HCT116 (cell line): ENCODE measurements around the gene PIP5KL1. TPM values are rescaled to one million over a fixed set of nuclear protein-coding genes. Genes with fewer than 3 reads are reported as not detected.

Experiments used
- ATAC-seq: fragments of 200-7000 bp; cut with Tn5 transposase; 2 replicates; pipeline ENCODE4 v1.9.1; 2020; ENCODE audit warnings: mild to moderate bottlenecking, moderate library complexity
- BruUV-seq: library from RNA; stranded (reverse); fragments of 400-500 nt; replicated peaks from 2 replicates; lab custom pipeline; 2021; lab: Mats Ljungman, UMichigan
- CTCF ChIA-PET: fragments of 300-600 bp; sonication (Branson Sonifier 250); formaldehyde crosslinking; loops from one replicate; lab custom pipeline; 2021; ENCODE audit warnings: antibody characterized with exemption; lab: Charles Lee
- POLR2A ChIA-PET: fragments of 300-600, 350-600 bp; sonication (Branson Sonifier 250); formaldehyde crosslinking; loops from one replicate; lab custom pipeline; 2021; ENCODE audit warnings: antibody characterized with exemption; lab: Charles Lee
- RAD21 ChIA-PET, 2 experiments: fragments of 300-600 bp; sonication (Branson Sonifier 250); formaldehyde crosslinking; loops; one replicate each; lab custom pipeline; 2023; ENCODE audit warnings: low total read pairs in 2 of 2; ENCODE audit not compliant: uncharacterized antibody in 2 of 2, unreplicated experiment in 2 of 2, low non-redundant PET in 1 of 2; lab: Charles Lee
- DNase-seq: peaks from one replicate; pipeline ENCODE4 v3.0.0-alpha.2; 2010; ENCODE audit warnings: low read depth, low spot score
- H2AFZ ChIP-seq: fragments of 200-600 bp; shearing (Covaris generic), sonication (generic); 2 replicates; pipeline ENCODE4 v1.6.1; 2017; ENCODE audit warnings: low read depth, mixed run types, mixed read lengths, antibody characterized with exemption, low read length; ENCODE audit not compliant: poor library complexity, severe bottlenecking
- H3K27ac ChIP-seq: 2 replicates; pipeline ENCODE4 v1.5.1; 2012; ENCODE audit warnings: low read depth, low read length
- H3K27me3 ChIP-seq: fragments of 200-600 bp; sonication (generic); 2 replicates; pipeline ENCODE4 v1.6.1; 2016; ENCODE audit warnings: mixed run types, low read length, mixed read lengths; ENCODE audit not compliant: insufficient read depth
- H3K36me3 ChIP-seq, 2 experiments: fragments of 200-500 bp in 1 of 2; fragments of 200-600 bp in 1 of 2; sonication (Bioruptor generic) in 1 of 2; sonication (generic) in 1 of 2; 2 replicates each; pipeline versions ENCODE4 v1.5.1 to v1.6.1; 2014 to 2016; ENCODE audit warnings: low read length in 2 of 2, inconsistent platforms in 1 of 2, mixed read lengths in 1 of 2, mixed run types in 1 of 2; ENCODE audit not compliant: insufficient read depth in 2 of 2, control insufficient read depth in 1 of 2
- H3K4me1 ChIP-seq, 2 experiments: fragments of 200-600 bp in 1 of 2; sonication (generic) in 1 of 2; 2 replicates each; pipeline versions ENCODE4 v1.5.1 to v1.6.1; 2012 to 2017; ENCODE audit warnings: low read length in 2 of 2, inconsistent platforms in 1 of 2, mild to moderate bottlenecking in 1 of 2, mixed read lengths in 1 of 2, mixed run types in 1 of 2, moderate library complexity in 1 of 2; ENCODE audit not compliant: insufficient read depth in 2 of 2, control insufficient read depth in 1 of 2
- H3K4me2 ChIP-seq: fragments of 200-600 bp; sonication (generic); 2 replicates; pipeline ENCODE4 v1.6.1; 2017; ENCODE audit warnings: mixed run types, low read length, mixed read lengths
- H3K4me3 ChIP-seq, 2 experiments: fragments of 200-600 bp in 1 of 2; sonication (generic) in 1 of 2; replicated peaks in 1 of 2; 2 replicates each; pipeline ENCODE4 v1.5.1; 2011 to 2016; ENCODE audit warnings: low read length in 2 of 2, control low read depth in 1 of 2, low read depth in 1 of 2, mild to moderate bottlenecking in 1 of 2, mixed read lengths in 1 of 2, mixed run types in 1 of 2
- H3K79me2 ChIP-seq: fragments of 200-600 bp; sonication (generic); 2 replicates; pipeline ENCODE4 v1.6.1; 2017; ENCODE audit warnings: mild to moderate bottlenecking, mixed run types, low read length, moderate library complexity, mixed read lengths; ENCODE audit not compliant: insufficient read depth
- H3K9ac ChIP-seq: fragments of 200-600 bp; sonication (generic); 2 replicates; pipeline ENCODE4 v1.6.1; 2016; ENCODE audit warnings: low read length, mixed read lengths
- H3K9me2 ChIP-seq: fragments of 200-600 bp; sonication (generic), shearing (Covaris generic); 2 replicates; pipeline ENCODE4 v1.6.1; 2017; ENCODE audit warnings: mixed run types, mild to moderate bottlenecking, moderate library complexity; ENCODE audit not compliant: insufficient read depth
- H3K9me3 ChIP-seq, 2 experiments: fragments of 200-500 bp in 1 of 2; fragments of 200-600 bp in 1 of 2; sonication (Bioruptor generic) in 1 of 2; sonication (generic) in 1 of 2; 2 replicates each; pipeline ENCODE4 v1.6.1; 2014 to 2017; ENCODE audit warnings: low read length in 2 of 2, mixed read lengths in 2 of 2, inconsistent platforms in 1 of 2, low read depth in 1 of 2, mild to moderate bottlenecking in 1 of 2, mixed run types in 1 of 2, moderate library complexity in 1 of 2; ENCODE audit not compliant: control insufficient read depth in 1 of 2, insufficient read depth in 1 of 2
- H4K20me1 ChIP-seq: fragments of 200-600 bp; sonication (generic), shearing (Covaris generic); 2 replicates; pipeline ENCODE4 v1.6.1; 2017; ENCODE audit warnings: mixed run types, mild to moderate bottlenecking, moderate library complexity; ENCODE audit not compliant: insufficient read depth
- ATF3 ChIP-seq: IDR thresholded peaks from 2 replicates; pipeline ENCODE4 v1.6.1; 2012
- CEBPB ChIP-seq: IDR thresholded peaks from 2 replicates; pipeline ENCODE4 v1.6.1; 2012; ENCODE audit warnings: low read depth
- CTCF ChIP-seq, 3 experiments: fragments of 200-600 bp in 1 of 3; sonication (generic) in 1 of 3; IDR thresholded peaks in 2 of 3; conservative IDR thresholded peaks in 1 of 3; 2 replicates each; pipeline ENCODE4 v1.5.1; 2012 to 2017; ENCODE audit warnings: low read depth in 2 of 3, low read length in 2 of 3, antibody characterized with exemption in 1 of 3, borderline replicate concordance in 1 of 3, control low read depth in 1 of 3, mild to moderate bottlenecking in 1 of 3, mixed read lengths in 1 of 3, mixed run types in 1 of 3, moderate library complexity in 1 of 3; ENCODE audit not compliant: insufficient read depth in 1 of 3
- ELF1 ChIP-seq: IDR thresholded peaks from 2 replicates; pipeline ENCODE4 v1.6.1; 2012; ENCODE audit warnings: low read depth, borderline replicate concordance
- FOSL1 ChIP-seq: IDR thresholded peaks from 2 replicates; pipeline ENCODE4 v1.6.1; 2012; ENCODE audit warnings: low read depth
- POLR2AphosphoS5 ChIP-seq: IDR thresholded peaks from 2 replicates; pipeline ENCODE4 v1.6.1; 2011; ENCODE audit warnings: mild to moderate bottlenecking, low read depth, low read length, moderate library complexity
- REST ChIP-seq: IDR thresholded peaks from 2 replicates; pipeline ENCODE4 v1.6.1; 2012; ENCODE audit warnings: low read depth
- SP1 ChIP-seq: IDR thresholded peaks from 2 replicates; pipeline ENCODE4 v1.6.1; 2012; ENCODE audit warnings: low read depth
- SRF ChIP-seq: IDR thresholded peaks from 2 replicates; pipeline ENCODE4 v1.6.1; 2012; ENCODE audit warnings: low read depth
- ZBTB33 ChIP-seq: IDR thresholded peaks from 2 replicates; pipeline ENCODE4 v1.6.1; 2011; ENCODE audit warnings: mild to moderate bottlenecking, low read length, moderate library complexity; ENCODE audit not compliant: insufficient replicate concordance; ENCODE audit errors: extremely low read depth
- ZNF274 ChIP-seq: fragments of 200-500 bp; sonication (Bioruptor generic); IDR thresholded peaks from 2 replicates; pipeline ENCODE4 v1.6.1; 2014; ENCODE audit warnings: mild to moderate bottlenecking, low read depth, low read length, inconsistent platforms
- intact Hi-C: fragments of 100-400 bp; cut with micrococcal nuclease; formaldehyde crosslinking; loops from 2 replicates; pipeline ENCODE4 v1.10.0; 2022
- total RNA-seq: library from RNA; stranded (reverse); gene quantifications from one replicate; pipeline ENCODE4 v1.2.1, GENCODE V29; 2021; ENCODE audit not compliant: unreplicated experiment

PIP5KL1 gene
- total RNA-seq, 1 experiment from 2014 or later, result 37.6 TPM

- Histone ChIP-seq H3K9ac (peak overlapping the region; percentile 55), H3K27me3 (no peaks in the 10 kb centered on the region), H3K79me2 (peaks cover 72% of the 10 kb centered on the region), H3K4me2 (peak overlapping the region; percentile 91), H3K9me3 (no peaks in the 10 kb centered on the region)
- POLR2A ChIA-PET, result interaction anchor here (1.1 to 1.9 kb wide), 2 partner anchors 10 to 74 kb away, joined by 3 to 4 read pairs; no protein-coding TSS in a partner anchor
- no peak for TF ChIP-seq ZBTB33
- TF ChIP-seq ELF1, result no peak
- no peak for TF ChIP-seq ATF3
- TF ChIP-seq ZNF274, result no peak
- TF ChIP-seq FOSL1, result no peak
- TF ChIP-seq POLR2AphosphoS5, result 0 out of 2 replicates have a peak, but pooled peaks have one; percentile 16
- peak in 2 of 3 experiments; percentile 21 to 26; a peak in 3 of 6 replicates for TF ChIP-seq CTCF (IDR thresholded peaks at IDR 0.05 in 2 of 3, conservative IDR thresholded peaks at IDR 0.05 in 1 of 3; ENCODE audit: borderline replicate concordance in 1 of 3, insufficient read depth in 1 of 3, low read depth in 2 of 3, low read length in 2 of 3)
- no peak for TF ChIP-seq SRF
- TF ChIP-seq REST, result no peak
- no peak for TF ChIP-seq SP1
- no peak for TF ChIP-seq CEBPB
- TF ChIP-seq, all 23 proteins: peak for 2
- no peak overlapping the region for H2AFZ ChIP-seq
- ATAC-seq, result no peak; the same call in 1 of the 2 replicates
- H4K20me1 ChIP-seq, result no peaks in the 10 kb centered on the region
- DNase-seq, result no peak
- RAD21 ChIA-PET, result no interaction called here
- peaks cover 30 to 46% of the 10 kb centered on the region in 2 experiments for H3K4me1 ChIP-seq
- no TSS peak for BruUV-seq
- peak overlapping the region; percentile 22 to 34 for H3K4me3 ChIP-seq
- H3K27ac ChIP-seq, result peak overlapping the region; percentile 95
- CTCF ChIA-PET, result interaction anchor here (1.3 kb wide), 1 partner anchor 34 kb away, joined by 4 read pairs; no protein-coding TSS in a partner anchor
- no peaks in the 10 kb centered on the region for H3K9me2 ChIP-seq
- H3K36me3 ChIP-seq, result no peaks in the 10 kb centered on the region
- intact Hi-C loops, result no loop called here
Measured at GRCh38 chr9:127977884-127978647, 47.5 kb upstream of the PIP5KL1 start.
